Body of pancreas (tissue), 4 donors: Measurements from ENCODE around the gene ADAMTSL1.

Experiments used
- CTCF ChIP-seq, 7 experiments: fragments of 450-650 bp in 4 of 7; fragments of 200-600 bp in 3 of 7; sonication (generic) in 3 of 7; IDR thresholded peaks; one replicate each; pipeline ENCODE4 v1.5.1; 2016 to 2019; ENCODE audit warnings: antibody characterized with exemption in 7 of 7
- POLR2A ChIP-seq, 3 donors: fragments of 450-650 bp; IDR thresholded peaks; one replicate each; pipeline ENCODE4 v1.6.1; 2016; ENCODE audit warnings: antibody characterized with exemption in 3 of 3, mild to moderate bottlenecking in 2 of 3

- TF ChIP-seq CTCF (IDR thresholded peaks at IDR 0.05) (no peak), POLR2A (IDR thresholded peaks at IDR 0.05) (no peak)
Measured at GRCh38 chr9:18520416-18521047, 46.6 kb downstream of the ADAMTSL1 start.
